GM12801 (cell line): ENCODE results near the gene SUN2.

Source experiments
- CTCF ChIP-seq: IDR thresholded peaks from one replicate; pipeline ENCODE4 v1.5.1; 2011; ENCODE audit warnings: control low read depth; ENCODE audit not compliant: insufficient read length; ENCODE audit errors: extremely low read depth

Gene SUN2

DNA sequence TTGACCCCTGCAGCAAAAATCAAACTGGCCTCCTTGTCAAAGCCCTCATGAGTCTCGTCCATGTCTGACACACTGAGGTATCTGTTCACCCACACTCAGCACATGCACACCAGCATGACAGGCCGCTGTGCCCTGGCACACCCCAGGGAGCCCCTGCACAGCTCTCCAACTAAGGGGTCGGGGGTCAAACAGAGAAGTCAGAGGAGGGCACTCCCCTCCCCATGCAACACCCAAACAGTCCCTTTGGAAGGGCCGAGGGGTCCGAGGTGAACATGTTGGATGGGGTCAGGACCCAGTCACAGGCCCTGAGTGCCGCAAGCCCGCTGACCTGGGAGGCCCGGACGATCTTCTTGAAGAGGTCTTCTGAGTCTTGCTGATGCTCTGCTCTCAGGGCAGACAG is 14.6 kb downstream of the SUN2 start:
- TF ChIP-seq CTCF = no peak

GRCh38 chr22:38740754-38741153 is 15.0 kb downstream of the SUN2 start:
- TF ChIP-seq CTCF = no peak

DNA sequence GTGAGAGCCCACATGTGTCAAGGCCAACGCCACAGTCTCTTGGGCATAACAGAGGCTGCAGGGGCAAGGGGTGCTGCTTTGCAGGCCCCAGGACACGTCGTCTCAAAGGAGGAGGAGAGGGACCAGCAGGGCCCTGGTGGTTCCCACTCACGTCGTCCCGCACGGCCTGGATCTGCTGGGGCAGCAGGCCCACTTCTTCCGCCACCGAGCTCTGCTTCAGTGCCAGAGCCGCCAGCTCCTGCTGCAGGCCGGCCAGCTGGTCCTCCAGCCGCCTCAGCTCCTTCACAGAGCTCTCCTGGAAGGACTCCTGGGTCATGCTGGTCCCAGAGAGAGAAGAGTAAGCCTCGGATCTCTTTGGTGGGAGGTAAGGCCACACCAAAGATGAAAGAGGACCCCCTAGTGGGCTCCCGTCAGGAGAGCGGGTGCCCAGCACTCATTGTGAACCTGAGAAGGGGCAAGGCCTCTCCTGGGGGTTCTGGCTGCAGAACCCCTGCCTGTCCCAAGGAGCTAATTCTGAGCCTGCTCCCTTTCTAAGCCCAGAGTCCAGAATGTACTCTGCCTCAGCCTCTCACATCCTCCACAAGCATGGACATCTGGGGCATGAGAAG is 15.6 kb downstream of the SUN2 start:
- TF ChIP-seq CTCF = no peak

DNA sequence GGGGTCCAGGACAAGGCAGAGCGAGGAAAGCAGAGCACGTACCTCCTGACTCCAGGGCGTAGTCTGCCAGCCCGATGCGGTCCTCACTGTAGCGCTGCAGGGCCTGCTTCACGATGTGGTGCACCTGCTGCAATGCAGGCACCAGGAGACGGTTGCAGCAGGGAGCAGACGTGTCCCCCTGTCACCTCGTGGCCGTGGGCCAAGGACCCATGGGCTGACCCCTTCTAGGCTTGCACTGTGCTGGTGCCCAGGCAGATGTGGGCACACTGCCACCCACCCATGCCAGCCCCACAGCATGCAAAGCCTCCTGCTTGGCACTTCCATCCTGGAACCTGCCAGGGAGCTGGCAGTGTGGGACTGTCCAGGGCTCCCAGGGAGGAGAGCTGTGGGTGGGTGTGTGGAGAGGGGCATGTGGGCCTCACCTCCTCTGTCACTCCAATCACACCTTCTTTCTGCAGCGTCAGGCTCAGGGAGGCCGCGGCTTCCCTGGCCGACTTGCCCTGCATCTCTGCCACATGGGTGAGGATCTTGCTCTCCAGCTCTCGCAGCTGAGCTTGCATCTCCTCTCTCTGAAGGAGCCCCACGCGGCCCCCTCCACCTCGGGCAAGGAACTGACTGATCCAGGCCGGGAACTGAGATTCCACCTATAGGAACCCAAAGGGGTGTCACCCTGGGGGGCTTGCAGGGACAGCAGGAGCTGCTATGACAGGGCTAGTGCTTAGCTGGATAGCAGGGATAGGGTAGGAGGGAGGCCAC is 16.3 kb downstream of the SUN2 start:
- no peak for TF ChIP-seq CTCF

- no peak for TF ChIP-seq CTCF
Observed at GRCh38 chr22:38738475-38739070, 17.2 kb downstream of the SUN2 start.

GRCh38 chr22:38737302-38738060 is 18.3 kb downstream of the SUN2 start:
- no peak for TF ChIP-seq CTCF

DNA sequence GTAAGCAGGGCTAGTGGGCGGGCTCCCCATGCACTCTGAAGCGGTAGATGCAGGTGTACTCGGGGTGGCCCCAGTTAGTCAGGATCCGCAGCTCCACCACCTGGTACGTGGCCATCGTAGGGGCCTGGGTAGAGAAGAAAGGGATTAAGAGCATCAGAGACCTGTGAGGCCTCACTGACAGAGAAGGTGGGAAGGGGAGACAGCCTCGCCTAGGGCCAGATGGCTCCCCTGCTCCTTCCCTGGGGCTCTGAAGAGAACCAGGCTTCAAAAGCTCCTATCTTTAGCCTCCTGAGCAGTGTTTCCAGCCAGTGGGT is 19.6 kb downstream of the SUN2 start:
- TF ChIP-seq CTCF = no peak
